LHCN-M2 (cell line): ENCODE measurements around the gene FAM90A26. TPM values are rescaled to one million over a fixed set of nuclear protein-coding genes. Genes with fewer than 3 reads are reported as not detected.
"Not testable (repeated sequence)": the region's sequence is repeated elsewhere in the genome, so short reads cannot be mapped to it uniquely, and the experiment has no call there.

Source experiments
- DNase-seq: peaks from one replicate; pipeline ENCODE4 v3.0.0-alpha.2; 2012; ENCODE audit warnings: low read depth
- total RNA-seq: library from RNA; depleted of rRNA; stranded (reverse); fragments of >200 nt; gene quantifications from 2 replicates; pipeline ENCODE4 v1.2.3, GENCODE V29; 2014; rRNA removed

Gene FAM90A26
- total RNA-seq, 1 experiment from 2014 or later, result not detected

DNA sequence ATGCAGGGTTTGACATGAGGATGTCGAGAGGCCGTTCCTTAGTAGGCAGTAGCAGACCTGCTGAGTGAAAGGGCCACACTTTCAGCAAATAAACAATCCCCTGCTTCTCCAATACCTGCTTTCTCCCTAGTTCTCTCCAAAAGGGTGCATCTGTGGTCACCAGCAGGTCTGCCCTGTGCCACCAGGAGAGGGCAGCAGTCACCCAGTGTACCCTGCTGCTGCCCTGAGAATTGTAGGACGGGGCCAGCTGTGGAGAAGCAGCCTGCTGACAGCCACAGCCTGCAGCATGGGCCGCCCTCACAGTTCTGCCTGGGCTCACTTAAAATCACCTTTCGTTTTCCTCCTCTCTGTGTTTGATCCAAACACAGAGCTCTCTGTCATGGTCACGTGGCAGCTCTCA lies 11.8 kb upstream of the FAM90A26 start:
- DNase-seq, result peak; percentile 14

DNA sequence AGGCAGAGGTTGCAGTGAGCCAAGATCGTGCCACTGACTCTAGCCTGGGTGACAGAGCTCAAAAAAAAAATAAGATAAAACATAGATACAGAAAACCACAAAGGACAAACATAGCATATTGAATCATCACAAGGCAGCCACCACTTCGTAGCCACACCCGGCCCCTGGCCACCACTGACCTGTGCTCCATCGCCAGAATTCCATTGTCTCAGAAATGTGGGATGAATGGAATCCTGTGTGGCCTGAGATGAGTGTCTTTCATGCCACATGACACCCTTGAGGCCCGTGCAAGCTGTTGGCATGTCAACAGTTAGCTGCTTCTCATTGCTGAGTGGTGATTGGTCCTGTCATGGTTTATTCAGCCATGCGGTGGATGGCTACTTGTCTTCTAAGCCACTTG lies 10.2 kb upstream of the FAM90A26 start:
- peak; percentile 40 for DNase-seq

DNA sequence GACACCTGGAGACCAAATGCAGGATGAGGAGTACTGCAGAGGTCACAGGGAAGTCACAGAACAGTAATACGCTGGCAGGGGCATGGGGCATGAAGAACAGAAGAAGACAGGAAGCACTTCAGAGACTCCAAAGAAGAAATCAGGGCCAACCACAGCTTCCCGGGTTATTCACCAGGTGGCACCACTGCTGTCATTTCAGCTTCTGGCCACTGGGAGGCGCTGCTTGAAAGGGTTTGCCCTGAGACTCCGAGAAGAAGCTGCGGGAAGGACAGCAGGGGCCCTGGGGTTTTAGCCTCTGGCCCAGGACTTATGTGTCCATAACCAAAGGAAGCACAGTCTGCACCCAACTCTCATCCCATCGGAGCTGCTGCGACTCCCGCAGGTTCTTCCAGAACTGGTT lies 4.2 kb upstream of the FAM90A26 start:
- peak; percentile 11 for DNase-seq

- DNase-seq, result not testable (repeated sequence)
Measured at GRCh38 chr4:9210357-9210756, 40.1 kb downstream of the FAM90A26 start, which contains the start of gene USP17L10. USP17L10 (plus strand) TSS chr4:9210657; CDS start chr4:9210657, 0 bp downstream.

DNA sequence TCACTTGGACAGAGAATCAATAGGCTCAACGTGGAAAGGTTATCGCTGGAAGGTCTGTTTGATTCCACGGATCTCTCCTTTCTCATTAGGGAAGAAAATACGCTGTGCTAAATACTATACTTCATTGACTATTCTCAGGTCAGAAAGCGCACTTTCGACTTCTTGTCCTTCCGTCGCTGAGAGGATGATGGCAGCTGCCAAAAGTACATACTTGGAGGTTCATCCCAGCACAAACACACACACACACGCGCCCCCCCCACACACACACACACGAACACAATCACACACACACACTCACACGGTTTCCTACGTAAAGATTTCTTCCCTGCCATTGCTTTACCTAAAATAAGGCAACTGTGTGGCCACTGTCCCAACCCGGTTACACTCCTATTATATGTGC lies 44.5 kb downstream of the FAM90A26 start:
- DNase-seq, result not testable (repeated sequence)

- not testable (repeated sequence) for DNase-seq
Measured at GRCh38 chr4:9215105-9215504, 44.9 kb downstream of the FAM90A26 start, which contains the start of gene USP17L11. USP17L11 (plus strand) TSS chr4:9215405; CDS start chr4:9215405, 0 bp downstream.

GRCh38 chr4:9219852-9220251 lies 49.6 kb downstream of the FAM90A26 start, which contains the start of gene USP17L12:
USP17L12 (plus strand) TSS chr4:9220152; CDS start chr4:9220152, 0 bp downstream.
- DNase-seq, result not testable (repeated sequence)

DNA sequence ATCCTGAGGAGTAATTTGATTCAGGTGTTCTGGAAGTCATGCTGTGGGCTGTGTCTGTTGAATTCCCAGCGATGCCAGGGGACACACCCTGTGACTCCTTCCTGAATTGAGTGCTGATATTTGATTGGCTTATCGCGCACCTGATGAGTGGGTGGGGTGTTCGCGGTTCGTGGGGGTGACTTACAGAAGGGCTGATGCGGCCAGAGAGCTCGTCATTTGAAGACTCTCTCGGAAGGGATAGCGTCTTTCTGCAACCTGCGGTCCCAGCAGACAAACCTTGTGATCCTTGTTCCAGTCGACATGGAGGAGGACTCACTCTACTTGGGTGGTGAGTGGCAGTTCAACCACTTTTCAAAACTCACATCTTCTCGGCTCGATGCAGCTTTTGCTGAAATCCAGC lies 54.4 kb downstream of the FAM90A26 start, which contains the start of gene USP17L13:
Gene USP17L13 (plus strand): TSS at position 301 of the 400 bp plus-strand sequence. CDS start 0 bp downstream, at position 301.
- not testable (repeated sequence) for DNase-seq

Other genes starting within 250 kb of the FAM90A26 start
- gene USP17L10, start 40.2 kb downstream of the FAM90A26 start, total RNA-seq, result not detected in 2 replicates
- gene USP17L11, start 45.0 kb downstream of the FAM90A26 start, total RNA-seq, result not detected in 2 replicates
- not detected in 2 replicates for gene USP17L12, start 49.7 kb downstream of the FAM90A26 start, total RNA-seq
- not detected in 2 replicates for gene USP17L13, start 54.5 kb downstream of the FAM90A26 start, total RNA-seq
- gene USP17L15, start 64.0 kb downstream of the FAM90A26 start, total RNA-seq, result not detected in 2 replicates
- gene USP17L17, start 73.5 kb downstream of the FAM90A26 start, total RNA-seq, result not detected in 2 replicates
- not detected in 2 replicates for gene USP17L18, start 78.2 kb downstream of the FAM90A26 start, total RNA-seq
- gene USP17L19, start 83.0 kb downstream of the FAM90A26 start, total RNA-seq, result not detected in 2 replicates
- gene USP17L20, start 87.7 kb downstream of the FAM90A26 start, total RNA-seq, result not detected in 2 replicates
- not detected in 2 replicates for gene USP17L21, start 92.5 kb downstream of the FAM90A26 start, total RNA-seq
- not detected in 2 replicates for gene USP17L22, start 97.2 kb downstream of the FAM90A26 start, total RNA-seq
- not detected in 2 replicates for gene USP17L24, start 154.8 kb downstream of the FAM90A26 start, total RNA-seq
- gene USP17L25, start 159.5 kb downstream of the FAM90A26 start, total RNA-seq, result not detected in 2 replicates
- not detected in 2 replicates for gene USP17L26, start 164.2 kb downstream of the FAM90A26 start, total RNA-seq
- gene USP17L5, start 169.0 kb downstream of the FAM90A26 start, total RNA-seq, result not detected in 2 replicates
- gene USP17L27, start 173.7 kb downstream of the FAM90A26 start, total RNA-seq, result not detected in 2 replicates
- gene USP17L28, start 178.5 kb downstream of the FAM90A26 start, total RNA-seq, result not detected in 2 replicates
- not detected in 2 replicates for gene USP17L29, start 183.2 kb downstream of the FAM90A26 start, total RNA-seq
- gene USP17L30, start 192.7 kb downstream of the FAM90A26 start, total RNA-seq, result not detected in 2 replicates